ENCODE results near the gene LZTFL1.
"Not testable (repeated sequence)": the region's sequence is repeated elsewhere in the genome, so short reads cannot be mapped to it uniquely, and the experiment has no call there.

LZTFL1 gene

GRCh38 chr3:45864760-45865519, 23.0 kb upstream of the LZTFL1 start:
- DNase-seq (ENCODE audit: low read depth in 3 of 3): no peak

GRCh38 chr3:45861043-45861719, 19.3 kb upstream of the LZTFL1 start:
- no peak for DNase-seq (ENCODE audit: low read depth in 3 of 3)

- no peak for DNase-seq (ENCODE audit: low read depth in 3 of 3)
Measured at GRCh38 chr3:45860481-45860880, 18.6 kb upstream of the LZTFL1 start.

- no peak for DNase-seq (ENCODE audit: low read depth in 3 of 3)
Measured at GRCh38 chr3:45858809-45859543, 17.1 kb upstream of the LZTFL1 start.

GRCh38 chr3:45857024-45857423, 15.1 kb upstream of the LZTFL1 start:
- DNase-seq (ENCODE audit: low read depth in 3 of 3): not testable (repeated sequence)

- not testable (repeated sequence) for DNase-seq (ENCODE audit: low read depth in 3 of 3)
Measured at GRCh38 chr3:45856323-45856722, 14.4 kb upstream of the LZTFL1 start.

GRCh38 chr3:45852828-45853227, 10.9 kb upstream of the LZTFL1 start:
- no peak for DNase-seq (ENCODE audit: low read depth in 3 of 3)

- no peak for DNase-seq (ENCODE audit: low read depth in 3 of 3)
Measured at GRCh38 chr3:45848392-45848791, 6.5 kb upstream of the LZTFL1 start.

GRCh38 chr3:45844616-45845015, 2.7 kb upstream of the LZTFL1 start:
- DNase-seq (ENCODE audit: low read depth in 3 of 3): no peak

GRCh38 chr3:45842851-45843625, 1.1 kb upstream of the LZTFL1 start:
- DNase-seq (ENCODE audit: low read depth in 3 of 3): no peak

GRCh38 chr3:45841420-45841756, 531 bp downstream of the LZTFL1 start:
- DNase-seq (ENCODE audit: low read depth in 3 of 3): no peak

GRCh38 chr3:45838466-45838865, 3.5 kb downstream of the LZTFL1 start:
- DNase-seq (ENCODE audit: low read depth in 3 of 3): no peak

- DNase-seq (ENCODE audit: low read depth in 3 of 3): no peak
Measured at GRCh38 chr3:45832699-45833098, 9.2 kb downstream of the LZTFL1 start.

- DNase-seq (ENCODE audit: low read depth in 3 of 3): no peak
Measured at GRCh38 chr3:45830121-45830520, 11.8 kb downstream of the LZTFL1 start.

- DNase-seq (ENCODE audit: low read depth in 3 of 3): no peak
Measured at GRCh38 chr3:45826908-45827307, 15.0 kb downstream of the LZTFL1 start.

GRCh38 chr3:45826321-45826720, 15.6 kb downstream of the LZTFL1 start:
- no peak for DNase-seq (ENCODE audit: low read depth in 3 of 3)

- DNase-seq (ENCODE audit: low read depth in 3 of 3): no peak
Measured at GRCh38 chr3:45821127-45821526, 20.8 kb downstream of the LZTFL1 start.

- DNase-seq (ENCODE audit: low read depth in 3 of 3): no peak
Measured at GRCh38 chr3:45819543-45819942, 22.4 kb downstream of the LZTFL1 start.

- no peak for DNase-seq (ENCODE audit: low read depth in 3 of 3)
Measured at GRCh38 chr3:45817831-45818522, 23.9 kb downstream of the LZTFL1 start.

- DNase-seq (ENCODE audit: low read depth in 3 of 3): no peak
Measured at GRCh38 chr3:45816544-45816943, 25.4 kb downstream of the LZTFL1 start.

- DNase-seq (ENCODE audit: low read depth in 3 of 3): no peak
Measured at GRCh38 chr3:45814322-45814721, 27.6 kb downstream of the LZTFL1 start.

Measured in stimulated activated CD4-positive, alpha-beta T cell treated with anti-CD3 and anti-CD28 coated beads, TNF-alpha, amount 100 ng/mL, for 4 hours (primary cell).